Stimulated activated CD4-positive, alpha-beta T cell treated with anti-CD3 and anti-CD28 coated beads, Interleukin-2, amount 100 ng/mL, for 4 hours (primary cell): ENCODE results near the gene SERPIND1.
"Not testable (repeated sequence)": the region's sequence is repeated elsewhere in the genome, so short reads cannot be mapped to it uniquely, and the experiment has no call there.

ENCODE experiments used
- DNase-seq: peaks from one replicate; pipeline ENCODE4 v3.0.0-alpha.2; 2020; ENCODE audit warnings: low read depth

SERPIND1 gene, protein sequence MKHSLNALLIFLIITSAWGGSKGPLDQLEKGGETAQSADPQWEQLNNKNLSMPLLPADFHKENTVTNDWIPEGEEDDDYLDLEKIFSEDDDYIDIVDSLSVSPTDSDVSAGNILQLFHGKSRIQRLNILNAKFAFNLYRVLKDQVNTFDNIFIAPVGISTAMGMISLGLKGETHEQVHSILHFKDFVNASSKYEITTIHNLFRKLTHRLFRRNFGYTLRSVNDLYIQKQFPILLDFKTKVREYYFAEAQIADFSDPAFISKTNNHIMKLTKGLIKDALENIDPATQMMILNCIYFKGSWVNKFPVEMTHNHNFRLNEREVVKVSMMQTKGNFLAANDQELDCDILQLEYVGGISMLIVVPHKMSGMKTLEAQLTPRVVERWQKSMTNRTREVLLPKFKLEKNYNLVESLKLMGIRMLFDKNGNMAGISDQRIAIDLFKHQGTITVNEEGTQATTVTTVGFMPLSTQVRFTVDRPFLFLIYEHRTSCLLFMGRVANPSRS

DNA sequence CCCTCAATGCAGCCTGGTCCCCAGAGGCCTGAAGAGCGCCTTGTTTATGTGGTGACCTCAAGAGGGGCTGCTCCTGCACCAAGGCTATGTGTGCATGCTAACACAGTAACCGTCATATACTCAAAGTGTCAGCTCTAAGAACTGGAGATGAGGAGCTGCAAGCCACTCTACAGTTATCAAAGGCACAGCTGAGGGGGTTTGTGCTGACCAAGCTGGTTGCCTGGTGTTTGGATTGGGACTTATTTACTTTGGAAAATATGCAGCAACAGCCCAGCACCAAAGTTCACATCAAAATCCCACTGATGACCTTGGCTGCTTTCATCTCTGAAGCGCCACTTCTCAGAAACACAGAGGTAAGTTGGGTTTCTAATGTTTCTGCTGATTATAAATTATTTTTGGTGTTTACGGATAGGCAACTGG, at the start of gene SERPIND1:
Gene SERPIND1 (plus strand): TSS at position 321 of the 420 bp plus-strand sequence. CDS start 5,200 bp downstream, outside the sequence.
- no peak for DNase-seq

DNA sequence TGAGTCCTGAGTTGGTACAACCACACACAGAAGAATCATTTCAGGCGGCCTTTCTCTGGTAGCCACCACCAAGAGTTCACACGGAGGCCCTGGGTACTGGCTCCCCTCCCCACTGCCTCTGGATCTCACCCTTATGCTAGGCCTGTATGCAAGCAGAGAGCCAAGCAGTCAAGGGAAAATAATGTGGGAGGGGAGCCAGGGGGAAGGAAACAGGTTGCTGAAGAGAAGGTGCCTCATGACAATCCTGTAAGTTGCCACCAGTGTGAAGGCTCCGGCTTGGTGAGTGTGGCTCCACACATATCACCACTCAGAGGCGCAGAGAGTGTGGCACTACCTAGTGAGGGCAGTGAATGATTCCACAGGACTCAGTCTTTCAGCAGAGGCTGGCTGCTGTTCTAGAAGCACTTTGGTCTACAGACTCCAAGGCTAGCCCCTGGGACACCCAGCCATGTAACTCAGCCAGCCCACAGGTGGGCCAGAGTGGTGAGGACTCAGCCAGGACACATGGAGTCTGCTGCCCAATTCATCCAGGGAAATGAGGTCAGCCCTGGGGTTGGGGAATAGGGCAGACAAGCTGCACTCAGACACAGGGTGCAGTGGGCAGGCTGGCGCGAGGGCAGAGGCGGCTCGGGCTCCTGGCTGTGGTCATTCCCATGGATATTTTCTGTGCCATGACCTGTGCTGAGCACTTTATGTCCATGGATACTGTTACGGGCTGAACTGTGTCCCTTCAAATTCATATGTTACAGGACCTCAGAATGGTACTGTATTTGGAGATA, 49.0 kb upstream of the SERPIND1 start:
- no peak for DNase-seq

DNA sequence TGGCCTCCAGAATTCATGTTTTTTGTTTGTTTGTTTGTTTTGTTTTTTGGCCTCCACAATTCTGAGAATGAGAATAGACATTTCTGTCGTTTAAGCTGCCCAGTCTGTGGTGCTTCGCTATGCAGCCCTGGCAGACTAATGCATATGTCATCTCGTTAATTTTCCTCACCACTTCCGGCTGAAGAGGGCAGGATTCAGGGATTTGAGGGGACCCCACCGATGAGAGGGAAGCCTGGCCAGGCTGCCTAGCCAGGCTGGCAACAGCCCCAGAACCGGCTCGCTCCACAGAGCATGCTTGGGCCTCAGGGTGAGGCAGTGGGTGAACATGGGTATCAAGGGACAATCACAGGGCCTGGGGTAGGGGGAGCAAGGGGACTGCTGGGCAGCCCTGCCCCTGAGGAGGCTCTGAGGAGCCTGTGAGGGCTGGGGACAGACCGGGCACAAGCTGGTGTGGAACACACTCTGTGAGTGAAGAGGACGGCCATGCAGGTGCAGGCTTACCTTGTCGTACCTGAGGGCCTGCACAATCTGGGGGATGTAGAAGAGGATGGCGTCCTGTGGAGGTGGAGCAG, 47.8 kb upstream of the SERPIND1 start:
- no peak for DNase-seq

DNA sequence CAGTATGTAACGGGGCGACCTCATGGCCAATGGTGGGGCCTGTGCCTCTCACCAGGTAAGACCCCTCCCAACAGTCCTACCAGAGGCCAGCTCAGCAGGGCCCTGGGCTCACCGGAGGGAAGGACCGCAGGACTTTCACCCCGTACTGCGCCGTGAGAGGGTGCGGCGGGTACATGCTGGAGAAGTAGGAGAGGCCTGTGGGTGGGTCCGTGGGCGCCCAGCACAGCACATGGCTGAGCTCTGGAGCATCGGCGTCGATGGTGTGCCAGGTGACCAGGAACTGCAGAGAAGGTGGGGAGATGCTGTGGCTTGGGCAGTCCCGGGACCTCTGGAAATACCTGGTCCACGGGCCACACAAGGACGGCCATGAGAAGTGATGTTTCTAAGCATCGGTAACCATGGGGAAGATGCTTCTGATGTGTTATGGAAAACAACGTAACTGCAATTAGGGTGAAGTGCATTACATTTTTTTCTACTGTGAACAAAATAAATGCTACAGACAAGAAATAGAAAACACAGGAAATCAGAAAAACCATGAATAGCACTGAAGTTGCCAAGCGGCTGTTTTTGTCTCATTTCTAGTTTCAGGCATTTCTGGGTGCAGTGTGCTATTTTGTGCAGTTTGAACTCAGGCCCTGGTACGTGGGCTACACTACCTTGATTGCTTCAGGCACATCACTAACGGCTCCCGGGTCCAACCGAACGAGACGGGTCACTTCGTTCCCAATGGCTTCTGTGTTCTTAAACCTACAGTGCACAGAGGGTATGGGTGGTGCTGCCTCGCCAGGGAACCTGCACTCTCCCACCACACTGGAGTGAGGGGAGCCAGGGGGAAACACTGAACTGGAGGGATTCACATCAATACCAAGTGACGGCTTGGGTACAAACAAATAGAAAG, 46.5 kb upstream of the SERPIND1 start:
- DNase-seq, result no peak

DNA sequence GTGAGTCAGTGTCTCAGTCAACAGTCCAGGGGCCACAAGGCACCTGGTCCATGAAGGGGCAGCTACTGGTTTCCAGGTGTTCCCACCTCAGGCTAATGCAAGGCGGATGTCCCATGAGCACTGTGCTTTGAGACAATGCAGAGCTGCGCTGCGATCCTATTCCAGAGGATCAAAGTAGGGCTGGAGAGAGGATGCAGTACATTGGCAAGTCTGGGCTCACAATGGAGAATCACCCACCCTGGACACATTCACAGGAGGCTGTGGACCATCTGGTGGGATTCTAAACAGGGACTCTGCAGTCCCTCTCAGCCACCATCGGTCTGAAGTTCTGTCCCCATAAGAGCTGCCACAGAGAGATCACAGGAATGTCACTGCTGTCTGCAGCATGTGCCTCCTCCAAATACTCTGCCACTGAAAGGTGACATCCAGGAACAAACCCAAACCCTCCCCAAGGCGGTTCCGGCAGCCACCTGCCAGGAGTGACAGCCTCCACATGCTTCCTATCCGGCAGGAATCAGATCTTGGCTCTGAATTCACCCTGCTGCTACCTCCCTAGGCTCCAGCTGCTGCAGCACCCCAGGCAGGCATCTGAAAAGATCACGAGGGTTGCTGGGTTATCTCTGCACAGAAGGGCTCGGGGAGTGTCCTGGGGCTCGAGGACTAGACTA, 45.3 kb upstream of the SERPIND1 start:
- no peak for DNase-seq

DNA sequence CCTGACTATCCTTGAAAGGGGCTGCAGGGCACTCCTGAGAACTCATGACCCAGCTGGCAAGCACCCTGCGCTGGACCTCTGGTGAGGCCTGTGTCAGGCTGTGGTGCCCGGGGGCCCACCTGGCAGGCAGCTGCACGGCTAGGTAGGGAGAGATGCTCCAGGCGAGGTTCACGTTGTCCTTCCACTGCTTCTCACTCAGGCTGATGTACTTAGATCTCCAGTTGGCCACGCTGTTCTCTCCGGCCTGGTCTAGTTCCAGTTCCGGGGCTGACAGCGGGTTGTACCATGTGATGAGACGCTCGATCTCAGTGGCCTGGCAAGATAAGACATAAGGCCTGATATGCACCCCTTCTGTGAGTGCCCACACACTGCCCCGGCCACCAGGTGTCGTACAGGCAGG, 44.7 kb upstream of the SERPIND1 start:
- DNase-seq, result no peak

DNA sequence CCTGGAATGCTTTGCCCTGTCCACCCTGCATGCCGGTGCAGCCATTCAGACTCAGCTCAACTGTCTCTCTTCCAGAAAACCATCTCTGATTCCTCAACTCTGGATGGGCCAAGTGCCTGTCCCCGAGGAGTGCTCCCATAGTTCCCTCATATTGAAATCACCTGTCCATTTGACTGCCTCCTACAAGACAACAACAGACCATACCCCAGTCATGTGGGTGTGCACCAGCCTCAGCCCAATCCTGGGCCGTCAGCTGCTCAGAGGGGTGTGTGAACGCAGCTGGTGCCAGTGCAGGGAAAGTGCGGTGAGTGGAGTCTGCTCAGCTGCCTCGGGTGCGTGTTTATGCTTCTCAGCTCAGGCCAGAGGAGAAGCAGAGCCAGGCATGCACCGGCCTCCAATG, 41.5 kb upstream of the SERPIND1 start:
- DNase-seq, result not testable (repeated sequence)

DNA sequence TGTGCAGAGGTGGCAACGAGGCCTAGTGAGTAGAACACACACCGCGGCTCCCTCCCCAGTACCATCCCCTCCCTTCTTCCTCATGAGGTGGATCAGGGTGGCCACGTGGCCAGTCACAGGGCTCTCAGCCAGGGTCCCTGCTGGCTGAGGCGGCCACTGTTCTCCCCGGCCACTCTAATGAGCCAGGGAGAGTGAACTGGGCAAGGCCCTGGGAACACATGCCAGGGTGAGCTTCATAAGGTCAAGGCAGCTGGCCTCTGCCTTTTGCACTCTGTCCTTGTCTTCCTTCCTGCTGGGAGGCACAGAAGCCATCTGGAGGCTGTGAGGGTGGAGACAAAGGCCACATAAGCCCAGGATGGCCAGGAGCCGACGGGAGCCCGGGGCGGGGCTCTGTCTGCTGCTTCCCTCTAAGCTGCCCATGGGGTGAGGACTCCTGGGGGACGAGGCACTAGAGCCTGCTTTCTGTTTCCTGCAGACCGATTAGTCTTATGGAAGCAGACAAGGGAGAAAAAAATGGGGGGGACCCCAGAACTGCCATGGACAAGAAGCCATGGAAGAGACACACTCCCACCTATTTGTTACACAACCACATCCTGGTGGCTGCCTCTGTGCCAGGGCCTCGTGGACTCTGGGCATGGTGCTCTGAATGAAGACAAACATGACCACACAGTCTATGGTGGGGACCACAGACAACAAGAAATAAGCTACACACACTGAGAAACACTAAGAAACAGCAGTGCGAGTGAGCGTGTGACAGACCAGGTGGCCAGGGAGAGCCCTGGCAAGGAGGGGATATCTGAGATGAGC, 38.4 kb upstream of the SERPIND1 start:
- DNase-seq, result not testable (repeated sequence)

DNA sequence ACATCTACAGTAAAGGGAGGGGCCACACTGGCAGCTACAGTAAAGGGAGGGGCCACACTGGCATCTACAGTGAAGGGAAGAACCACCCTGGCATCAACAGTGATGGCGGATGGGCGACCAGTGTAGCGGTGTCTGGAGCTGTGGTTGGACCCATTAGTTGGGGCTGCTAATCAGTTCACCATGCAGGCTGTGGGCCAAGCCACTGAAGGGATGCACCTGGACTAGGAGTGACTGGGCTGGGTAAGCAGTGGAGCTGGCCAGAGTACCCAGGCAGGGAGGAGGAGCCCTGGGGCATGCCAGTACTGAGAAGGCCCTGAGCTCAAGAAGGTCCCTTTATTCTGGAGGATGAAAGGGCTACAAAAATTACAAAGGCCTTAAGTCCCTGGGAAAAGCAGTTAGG, 37.0 kb upstream of the SERPIND1 start:
- not testable (repeated sequence) for DNase-seq

DNA sequence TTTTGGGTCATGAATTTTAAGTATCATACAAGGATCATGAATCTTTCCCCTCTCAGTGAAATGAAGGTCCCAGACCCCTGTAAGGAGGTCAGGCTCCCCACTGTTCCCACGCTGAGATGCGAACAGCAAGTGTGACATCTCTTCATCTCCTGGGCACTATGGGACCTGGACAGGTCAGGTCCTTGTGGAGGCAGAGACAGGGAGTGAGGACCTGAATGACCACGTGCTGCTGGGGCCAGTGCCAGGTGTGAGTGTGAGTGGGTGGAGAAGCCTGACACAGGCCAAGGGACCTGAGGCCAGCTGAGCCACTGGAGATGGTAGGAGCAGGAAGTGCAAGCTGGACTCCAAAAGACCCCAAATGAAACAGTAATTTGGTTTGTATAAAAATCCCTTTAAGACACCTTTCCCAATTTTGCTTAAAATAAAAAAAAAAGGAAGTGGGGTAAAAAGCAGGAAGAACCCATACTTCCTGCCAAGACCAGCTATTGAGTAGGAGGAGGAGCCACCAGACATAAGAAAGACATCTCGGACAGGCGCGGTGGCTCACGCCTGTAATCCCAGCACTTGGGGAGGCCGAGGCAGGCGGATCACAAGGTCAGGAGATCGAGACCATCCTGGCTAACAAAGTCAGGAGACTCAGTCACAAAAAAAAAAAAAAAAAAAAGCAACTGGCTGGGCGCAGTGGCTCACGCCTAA, 35.4 kb upstream of the SERPIND1 start:
- no peak for DNase-seq

DNA sequence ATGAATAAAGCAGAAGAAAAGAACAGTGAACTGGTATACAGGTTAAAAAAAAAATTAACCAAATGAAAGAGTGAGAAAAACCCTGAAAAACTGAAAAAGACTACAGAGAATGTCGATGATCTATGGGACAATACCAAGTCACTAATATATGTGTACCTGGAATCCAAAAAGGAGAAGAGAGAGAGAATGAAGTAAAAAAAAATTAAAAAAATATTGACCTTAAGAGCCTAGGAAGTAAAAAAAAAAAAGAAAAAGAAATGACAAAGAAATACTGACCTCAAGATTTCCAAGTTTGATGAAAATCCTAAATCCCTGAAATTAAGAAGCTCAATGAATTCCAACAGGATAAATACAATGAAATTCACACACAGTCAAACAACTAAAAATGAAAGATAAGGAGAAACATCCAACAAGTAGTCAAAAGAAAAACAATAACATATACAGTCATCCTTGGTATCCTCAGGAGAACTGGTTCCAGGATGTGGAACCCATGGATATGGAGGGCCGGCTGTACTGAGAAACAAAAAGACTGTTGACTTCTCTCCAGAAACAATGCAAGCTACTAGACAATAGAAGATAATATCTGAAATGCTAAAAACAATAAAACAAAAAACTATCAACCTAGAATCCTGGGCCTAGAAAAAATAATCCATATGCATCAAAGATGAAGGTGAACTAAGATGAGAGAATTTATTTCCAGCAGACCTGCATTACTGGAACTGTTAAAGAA, 33.5 kb upstream of the SERPIND1 start:
- no peak for DNase-seq

DNA sequence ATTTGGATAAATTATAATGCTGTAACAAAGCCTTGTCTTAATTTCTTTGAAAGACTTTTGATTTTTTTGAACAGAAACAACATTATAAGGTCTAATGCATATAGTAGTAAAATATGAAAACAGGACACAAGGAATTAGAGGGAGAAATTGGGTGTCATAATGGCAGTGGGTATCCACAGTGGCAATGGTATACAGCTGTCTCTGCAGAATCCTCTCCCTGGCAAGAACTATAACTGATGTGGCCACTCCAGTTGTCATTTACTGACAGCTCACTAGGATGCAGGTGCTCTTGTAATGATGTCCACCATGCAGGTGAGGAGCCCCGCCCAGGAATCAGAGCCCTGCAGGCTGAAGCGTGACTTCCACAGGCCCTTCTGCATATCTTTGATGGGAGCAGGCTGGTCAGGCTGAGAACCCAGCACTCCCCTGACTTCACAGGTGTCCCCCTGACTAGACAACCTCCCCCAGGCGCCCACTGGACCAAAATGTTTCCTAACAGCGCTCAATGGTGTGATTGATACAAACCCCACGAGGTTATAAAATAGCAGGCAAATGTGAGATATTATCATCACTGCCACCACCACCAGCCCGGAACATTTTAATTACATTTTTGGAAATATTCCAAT, 32.8 kb upstream of the SERPIND1 start:
- no peak for DNase-seq

DNA sequence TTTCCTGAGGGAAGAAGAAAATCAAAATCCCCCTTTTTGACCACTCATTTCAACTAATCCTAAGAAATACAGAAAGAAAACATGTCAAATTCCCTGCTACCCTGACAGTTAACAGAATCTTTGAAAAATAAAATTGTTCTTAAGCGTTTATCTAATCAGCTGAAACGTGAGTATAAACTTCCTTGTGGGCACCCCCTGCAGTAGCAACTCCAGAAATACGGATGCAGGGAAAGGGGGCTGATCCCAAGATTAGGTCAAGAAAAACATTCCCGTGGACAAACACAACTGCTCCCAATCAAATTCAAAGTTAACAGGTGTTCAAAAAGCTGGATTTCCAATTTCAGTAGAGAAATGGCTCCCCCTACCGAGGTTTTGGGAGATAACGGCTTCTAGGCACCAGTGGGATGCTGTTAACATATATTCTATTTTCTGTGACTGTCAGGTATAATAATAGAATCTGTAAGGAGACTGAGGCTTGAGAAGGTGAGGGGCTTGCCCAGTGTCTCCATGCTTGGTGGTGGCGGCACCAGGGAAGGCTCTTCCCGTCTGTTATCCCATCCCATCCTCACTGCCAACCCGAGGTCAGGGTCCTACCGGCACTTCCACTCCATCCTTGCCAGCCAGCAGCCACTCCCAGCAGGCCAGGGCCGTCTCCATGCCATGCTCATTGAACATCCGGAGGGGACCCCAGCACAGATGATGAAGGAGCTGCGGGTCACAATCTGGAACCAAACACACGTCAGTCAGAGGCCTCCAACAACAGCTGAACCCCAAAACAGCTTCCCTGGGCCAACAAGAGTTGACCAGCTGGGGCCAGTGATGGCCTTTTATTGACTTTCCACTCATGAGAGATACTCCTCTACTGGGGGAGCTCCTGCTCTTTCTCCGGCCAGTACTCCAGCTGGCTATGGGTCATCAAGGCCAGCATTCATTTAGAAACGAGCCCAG, 32.0 kb upstream of the SERPIND1 start:
- peak; percentile 24 for DNase-seq

DNA sequence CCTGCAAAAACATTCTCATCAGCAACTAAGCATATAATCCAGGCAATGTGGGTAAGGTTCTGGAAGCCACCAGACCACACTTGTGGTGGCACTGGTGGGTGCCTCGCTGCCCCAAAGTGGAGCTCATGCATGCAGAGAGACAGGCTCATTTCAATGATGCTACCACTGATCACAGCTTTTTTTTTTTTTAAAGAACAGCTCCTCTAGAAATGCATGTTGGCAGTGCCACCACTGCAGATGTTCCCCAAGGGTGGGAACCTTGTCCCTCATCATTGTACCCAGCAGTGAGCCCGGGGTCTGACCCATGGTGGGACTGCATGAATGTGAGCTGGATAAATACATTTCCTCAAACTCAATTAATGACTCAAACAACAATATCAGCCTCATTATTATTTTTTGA, 31.1 kb upstream of the SERPIND1 start:
- DNase-seq, result no peak

DNA sequence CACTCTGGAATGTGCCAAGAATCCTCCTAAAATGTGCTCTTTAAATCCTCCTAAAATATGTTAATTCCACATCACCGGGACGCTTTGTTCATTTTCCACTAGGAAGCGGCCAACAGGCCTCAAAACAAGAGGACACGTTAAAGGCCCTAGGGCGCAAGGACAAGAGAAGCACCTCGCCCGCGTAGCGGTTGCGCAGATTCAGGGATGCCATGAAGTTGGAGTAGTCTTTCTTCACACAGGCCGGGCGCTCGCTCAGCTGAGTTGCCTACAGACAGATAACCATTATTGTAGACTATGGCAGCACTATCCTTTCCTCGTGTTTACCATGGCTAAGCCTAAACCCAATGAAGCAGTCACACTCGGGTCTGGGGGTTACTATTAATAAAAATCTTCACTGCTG, 29.5 kb upstream of the SERPIND1 start:
- DNase-seq, result no peak

DNA sequence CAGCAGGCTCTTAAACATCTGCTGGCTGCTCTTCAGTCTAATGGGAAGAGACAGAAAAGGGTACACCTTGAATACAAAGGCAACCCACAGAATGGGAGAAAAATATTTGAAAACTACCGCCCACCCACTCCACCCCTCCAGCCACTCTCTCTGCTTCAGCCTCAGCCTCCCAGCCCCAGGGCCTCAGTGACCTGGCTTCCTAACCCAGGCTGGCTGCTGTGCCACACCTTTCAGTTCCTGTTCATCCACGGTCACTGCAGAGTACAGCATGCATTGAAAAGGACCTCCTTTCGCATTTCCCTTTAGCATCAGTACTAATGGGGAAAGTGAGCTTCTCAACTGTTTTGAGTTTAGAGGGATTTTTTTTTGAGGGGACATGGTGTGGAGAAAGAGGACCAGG, 28.8 kb upstream of the SERPIND1 start:
- DNase-seq, result no peak

DNA sequence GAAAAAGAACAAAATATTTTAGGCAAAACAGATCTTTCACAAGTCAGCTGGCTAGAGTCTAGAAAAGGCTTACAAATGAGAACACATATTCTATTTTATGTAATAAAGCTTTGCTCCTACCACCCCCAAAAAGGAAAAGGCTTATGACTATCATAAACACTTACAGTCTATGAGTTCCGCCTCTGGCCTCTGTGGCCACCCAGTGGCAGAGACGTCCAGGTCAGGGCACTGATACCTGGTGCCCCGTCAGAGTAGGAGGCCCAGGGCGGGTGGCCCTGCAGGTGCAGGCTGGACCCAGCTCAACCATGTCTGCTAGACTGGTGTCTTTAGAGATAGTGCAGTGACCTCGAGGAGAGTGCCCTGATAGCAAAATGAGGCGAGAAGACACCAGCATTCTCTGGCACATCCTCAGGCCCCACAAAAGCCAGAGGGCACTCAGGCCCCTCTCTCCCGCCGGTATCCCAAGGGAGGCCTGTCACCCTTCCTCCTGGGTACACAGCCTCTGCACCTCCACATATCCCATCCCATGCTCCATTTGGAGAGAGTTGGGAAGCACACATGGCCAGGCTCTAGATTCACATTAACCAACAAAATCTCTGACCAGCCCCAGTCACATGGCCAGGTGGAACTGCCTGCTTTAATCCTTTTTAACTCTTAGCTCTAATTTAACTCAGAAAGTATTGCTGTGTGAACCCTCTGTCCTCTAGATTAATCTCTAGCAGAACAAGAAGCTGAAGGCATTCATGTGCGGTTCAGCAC, 27.3 kb upstream of the SERPIND1 start:
- DNase-seq, result no peak
